Panc1 (cell line): ENCODE results near the gene PARD3. TPM values are rescaled to one million over a fixed set of nuclear protein-coding genes. Genes with fewer than 3 reads are reported as not detected.

Experiments
- ATAC-seq: fragments of 200-7000 bp; cut with Tn5 transposase; 2 replicates; pipeline ENCODE4 v1.9.1; 2020; ENCODE audit warnings: mild to moderate bottlenecking, moderate library complexity
- BruUV-seq: library from RNA; stranded (reverse); fragments of 400-500 nt; replicated peaks from 2 replicates; lab custom pipeline; 2021; lab: Mats Ljungman, UMichigan
- CTCF ChIA-PET: fragments of 300-600 bp; sonication (Branson Sonifier 250); formaldehyde crosslinking; loops from one replicate; lab custom pipeline; 2022; ENCODE audit warnings: antibody characterized with exemption; lab: Charles Lee
- POLR2A ChIA-PET: fragments of 300-600 bp; sonication (Branson Sonifier 250); formaldehyde crosslinking; loops from one replicate; lab custom pipeline; 2022; ENCODE audit warnings: antibody characterized with exemption; lab: Charles Lee
- DNase-seq: peaks from one replicate; pipeline ENCODE4 v3.0.0-alpha.2; 2010; ENCODE audit warnings: low read depth, low spot score
- H3K27ac ChIP-seq: 2 replicates; pipeline ENCODE4 v1.5.1; 2011; ENCODE audit warnings: mild to moderate bottlenecking, low read length, inconsistent platforms
- H3K27me3 ChIP-seq: fragments of 200-500 bp; sonication (Bioruptor generic); 2 replicates; pipeline ENCODE4 v1.6.0; 2014; ENCODE audit warnings: low read length, inconsistent platforms; ENCODE audit not compliant: control insufficient read depth, insufficient read depth
- H3K36me3 ChIP-seq: fragments of 200-500 bp; sonication (Bioruptor generic); 2 replicates; pipeline ENCODE4 v1.5.1; 2014; ENCODE audit warnings: inconsistent platforms, mild to moderate bottlenecking, low read length, moderate library complexity; ENCODE audit not compliant: control insufficient read depth, insufficient read depth
- H3K4me1 ChIP-seq: 2 replicates; pipeline ENCODE4 v1.5.1; 2011; ENCODE audit warnings: inconsistent platforms, mild to moderate bottlenecking, low read length, moderate library complexity; ENCODE audit not compliant: control insufficient read depth, insufficient read depth
- H3K4me3 ChIP-seq, 2 experiments: 2 replicates each; pipeline ENCODE4 v1.5.1; 2011 to 2012; ENCODE audit warnings: low read depth in 2 of 2, low read length in 2 of 2, mild to moderate bottlenecking in 2 of 2, inconsistent platforms in 1 of 2, moderate library complexity in 1 of 2
- H3K9me3 ChIP-seq: fragments of 200-500 bp; sonication (Bioruptor generic); 2 replicates; pipeline ENCODE4 v1.5.1; 2014; ENCODE audit warnings: low read depth, mild to moderate bottlenecking, inconsistent platforms, low read length, moderate library complexity; ENCODE audit not compliant: control insufficient read depth, insufficient read depth
- POLR2AphosphoS5 ChIP-seq: IDR thresholded peaks from 2 replicates; pipeline ENCODE4 v1.6.1; 2012; ENCODE audit warnings: mild to moderate bottlenecking, low read depth, low read length, moderate library complexity
- SIN3A ChIP-seq: IDR thresholded peaks from 2 replicates; pipeline ENCODE4 v1.6.1; 2012; ENCODE audit warnings: low read depth, mild to moderate bottlenecking, low read length, moderate library complexity, borderline replicate concordance; ENCODE audit not compliant: insufficient read depth
- TCF7L2 ChIP-seq: IDR thresholded peaks from 2 replicates; pipeline ENCODE4 v1.6.1; 2011; ENCODE audit warnings: mild to moderate bottlenecking, low read depth, low read length, inconsistent platforms
- in situ Hi-C: cut with HindIII; loops from 2 replicates; pipeline ENCODE4 v1.10.0; 2016; ENCODE audit warnings: low sequenced_read_pairs, low pct_unique_long_range_greater_than_20kb
- intact Hi-C: fragments of 100-400 bp; cut with micrococcal nuclease; formaldehyde crosslinking; loops from one replicate; pipeline ENCODE4 v1.10.0; 2022; ENCODE audit not compliant: unreplicated experiment
- total RNA-seq: library from RNA; stranded (reverse); gene quantifications from one replicate; pipeline ENCODE4 v1.2.1, GENCODE V29; 2021; ENCODE audit not compliant: unreplicated experiment
- TF ChIP-seq, protein P1 (sequence below), 2 experiments: IDR thresholded peaks; 2 replicates each; pipeline ENCODE4 v1.6.1; 2011 to 2012; ENCODE audit warnings: low read depth in 2 of 2, control low read depth in 1 of 2, low read length in 1 of 2, mild to moderate bottlenecking in 1 of 2, moderate library complexity in 1 of 2; ENCODE audit not compliant: insufficient read depth in 1 of 2
- TF ChIP-seq, protein P2 (sequence below): fragments of 450-650 bp; IDR thresholded peaks from 2 replicates; pipeline ENCODE4 v1.5.1; 2017; ENCODE audit warnings: mild to moderate bottlenecking

PARD3 gene
- total RNA-seq, 1 experiment from 2014 or later = 29.8 TPM

DNA sequence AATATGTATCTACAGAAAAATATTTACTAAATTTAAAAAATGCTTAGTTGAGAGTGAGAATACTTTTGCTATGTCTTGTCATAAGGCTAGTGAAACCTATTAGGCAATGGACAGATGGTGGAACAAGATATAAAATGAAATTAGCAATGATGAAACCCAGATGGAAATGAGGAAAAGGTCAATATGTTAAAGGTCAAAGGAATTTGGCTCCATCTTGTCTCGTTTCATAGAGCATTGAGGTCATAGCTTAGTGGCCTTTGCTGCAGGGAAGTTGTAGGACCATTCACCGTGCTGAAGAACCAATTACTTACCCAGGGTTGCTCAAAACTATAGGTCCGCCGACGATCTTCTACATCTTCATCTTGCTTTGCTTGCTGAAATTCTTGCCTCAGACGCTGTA is 683.9 kb downstream of the PARD3 start:
- TF ChIP-seq POLR2AphosphoS5 = no peak
- TF ChIP-seq, protein P1, sequence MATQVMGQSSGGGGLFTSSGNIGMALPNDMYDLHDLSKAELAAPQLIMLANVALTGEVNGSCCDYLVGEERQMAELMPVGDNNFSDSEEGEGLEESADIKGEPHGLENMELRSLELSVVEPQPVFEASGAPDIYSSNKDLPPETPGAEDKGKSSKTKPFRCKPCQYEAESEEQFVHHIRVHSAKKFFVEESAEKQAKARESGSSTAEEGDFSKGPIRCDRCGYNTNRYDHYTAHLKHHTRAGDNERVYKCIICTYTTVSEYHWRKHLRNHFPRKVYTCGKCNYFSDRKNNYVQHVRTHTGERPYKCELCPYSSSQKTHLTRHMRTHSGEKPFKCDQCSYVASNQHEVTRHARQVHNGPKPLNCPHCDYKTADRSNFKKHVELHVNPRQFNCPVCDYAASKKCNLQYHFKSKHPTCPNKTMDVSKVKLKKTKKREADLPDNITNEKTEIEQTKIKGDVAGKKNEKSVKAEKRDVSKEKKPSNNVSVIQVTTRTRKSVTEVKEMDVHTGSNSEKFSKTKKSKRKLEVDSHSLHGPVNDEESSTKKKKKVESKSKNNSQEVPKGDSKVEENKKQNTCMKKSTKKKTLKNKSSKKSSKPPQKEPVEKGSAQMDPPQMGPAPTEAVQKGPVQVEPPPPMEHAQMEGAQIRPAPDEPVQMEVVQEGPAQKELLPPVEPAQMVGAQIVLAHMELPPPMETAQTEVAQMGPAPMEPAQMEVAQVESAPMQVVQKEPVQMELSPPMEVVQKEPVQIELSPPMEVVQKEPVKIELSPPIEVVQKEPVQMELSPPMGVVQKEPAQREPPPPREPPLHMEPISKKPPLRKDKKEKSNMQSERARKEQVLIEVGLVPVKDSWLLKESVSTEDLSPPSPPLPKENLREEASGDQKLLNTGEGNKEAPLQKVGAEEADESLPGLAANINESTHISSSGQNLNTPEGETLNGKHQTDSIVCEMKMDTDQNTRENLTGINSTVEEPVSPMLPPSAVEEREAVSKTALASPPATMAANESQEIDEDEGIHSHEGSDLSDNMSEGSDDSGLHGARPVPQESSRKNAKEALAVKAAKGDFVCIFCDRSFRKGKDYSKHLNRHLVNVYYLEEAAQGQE (IDR thresholded peaks at IDR 0.05; ENCODE audit: insufficient read depth in 1 of 2, low read depth in 2 of 2, low read length in 1 of 2) = no peak
- TF ChIP-seq SIN3A = no peak
- no peak for TF ChIP-seq TCF7L2
- TF ChIP-seq, protein P2, sequence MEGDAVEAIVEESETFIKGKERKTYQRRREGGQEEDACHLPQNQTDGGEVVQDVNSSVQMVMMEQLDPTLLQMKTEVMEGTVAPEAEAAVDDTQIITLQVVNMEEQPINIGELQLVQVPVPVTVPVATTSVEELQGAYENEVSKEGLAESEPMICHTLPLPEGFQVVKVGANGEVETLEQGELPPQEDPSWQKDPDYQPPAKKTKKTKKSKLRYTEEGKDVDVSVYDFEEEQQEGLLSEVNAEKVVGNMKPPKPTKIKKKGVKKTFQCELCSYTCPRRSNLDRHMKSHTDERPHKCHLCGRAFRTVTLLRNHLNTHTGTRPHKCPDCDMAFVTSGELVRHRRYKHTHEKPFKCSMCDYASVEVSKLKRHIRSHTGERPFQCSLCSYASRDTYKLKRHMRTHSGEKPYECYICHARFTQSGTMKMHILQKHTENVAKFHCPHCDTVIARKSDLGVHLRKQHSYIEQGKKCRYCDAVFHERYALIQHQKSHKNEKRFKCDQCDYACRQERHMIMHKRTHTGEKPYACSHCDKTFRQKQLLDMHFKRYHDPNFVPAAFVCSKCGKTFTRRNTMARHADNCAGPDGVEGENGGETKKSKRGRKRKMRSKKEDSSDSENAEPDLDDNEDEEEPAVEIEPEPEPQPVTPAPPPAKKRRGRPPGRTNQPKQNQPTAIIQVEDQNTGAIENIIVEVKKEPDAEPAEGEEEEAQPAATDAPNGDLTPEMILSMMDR = no peak
- no peaks in the 10 kb centered on the region for H3K36me3 ChIP-seq
- no peak overlapping the region for H3K27ac ChIP-seq
- no peak overlapping the region for H3K4me3 ChIP-seq
- in situ Hi-C loops (no loop called here), intact Hi-C loops (no loop called here)
- ChIA-PET POLR2A (no interaction called here), CTCF (no interaction called here)
- no peak for DNase-seq
- ATAC-seq = no peak
- H3K4me1 ChIP-seq = no peaks in the 10 kb centered on the region
- H3K9me3 ChIP-seq = no peaks in the 10 kb centered on the region
- BruUV-seq = no TSS peak
- no peaks in the 10 kb centered on the region for H3K27me3 ChIP-seq

DNA sequence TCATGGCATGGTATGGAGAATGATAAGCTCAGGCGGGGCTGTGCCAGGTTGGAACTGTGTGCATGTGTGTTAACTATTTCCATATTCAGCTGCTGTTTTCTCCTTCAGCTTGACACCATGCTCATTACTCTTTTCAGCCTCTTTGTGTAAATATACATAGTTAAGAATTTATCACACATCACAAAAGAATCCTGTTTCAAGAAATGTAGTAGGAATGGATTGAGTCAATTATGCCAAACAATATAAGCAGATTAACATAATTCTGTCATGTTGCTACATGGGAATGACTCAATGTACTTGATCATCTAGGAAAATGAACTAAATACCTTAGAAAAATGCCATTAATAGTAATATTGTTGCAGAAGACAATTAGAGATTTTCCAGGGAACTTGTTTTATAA is 687.4 kb downstream of the PARD3 start:
- H3K9me3 ChIP-seq = no peaks in the 10 kb centered on the region
- TF ChIP-seq, protein P2 = no peak
- TF ChIP-seq, protein P1 (IDR thresholded peaks at IDR 0.05; ENCODE audit: insufficient read depth in 1 of 2, low read depth in 2 of 2, low read length in 1 of 2) = no peak
- no peak for TF ChIP-seq TCF7L2
- TF ChIP-seq SIN3A = no peak
- no peak for TF ChIP-seq POLR2AphosphoS5
- 0 out of 2 replicates have a peak, but pooled peaks cover 3% of the 10 kb centered on the region for H3K4me1 ChIP-seq
- intact Hi-C loops (no loop called here), in situ Hi-C loops (no loop called here)
- DNase-seq = no peak
- no peak for ATAC-seq
- ChIA-PET POLR2A (no interaction called here), CTCF (no interaction called here)
- H3K27me3 ChIP-seq = no peaks in the 10 kb centered on the region
- no peaks in the 10 kb centered on the region for H3K36me3 ChIP-seq
- BruUV-seq = no TSS peak
- no peak overlapping the region for H3K4me3 ChIP-seq
- no peak overlapping the region for H3K27ac ChIP-seq
